Stimulated activated naive B cell treated with anti-CD40 and anti-IgM and Interleukin-4, amounts not matched to agents 10 μg/mL and 1 μg/mL and 100 μg/mL, for 72 hours (primary cell): Measurements from ENCODE around the gene FUT7.

Source experiments
- ATAC-seq, 2 donors: fragments of 150-1000 bp; cut with Tn5 transposase; replicated peaks; 2 replicates each; pipeline ENCODE4 v1.10.0; 2021; ENCODE audit warnings: moderate library complexity in 1 of 2
- DNase-seq: peaks from one replicate; pipeline ENCODE4 v3.0.0; 2021
- H3K27ac Mint-ChIP-seq: one replicate; pipeline ENCODE4 v1.8.0; 2022; ENCODE audit warnings: mild to moderate bottlenecking, mixed read lengths
- H3K27me3 Mint-ChIP-seq, 2 donors: one replicate each; pipeline ENCODE4 v1.8.0; 2022; ENCODE audit warnings: mixed read lengths in 2 of 2
- H3K36me3 Mint-ChIP-seq, 2 donors: one replicate each; pipeline ENCODE4 v1.8.0; 2022; ENCODE audit warnings: mixed read lengths in 2 of 2, mild to moderate bottlenecking in 1 of 2
- H3K4me1 Mint-ChIP-seq, 2 donors: one replicate each; pipeline ENCODE4 v1.8.0; 2022; ENCODE audit warnings: mixed read lengths in 2 of 2, mild to moderate bottlenecking in 1 of 2
- H3K4me3 Mint-ChIP-seq, 2 donors: one replicate each; pipeline ENCODE4 v1.8.0; 2022; ENCODE audit warnings: mild to moderate bottlenecking in 2 of 2, mixed read lengths in 2 of 2, moderate library complexity in 1 of 2
- H3K9me3 Mint-ChIP-seq, 2 donors: one replicate each; pipeline ENCODE4 v1.8.0; 2022; ENCODE audit warnings: mixed read lengths in 2 of 2, mild to moderate bottlenecking in 1 of 2

FUT7 gene, protein sequence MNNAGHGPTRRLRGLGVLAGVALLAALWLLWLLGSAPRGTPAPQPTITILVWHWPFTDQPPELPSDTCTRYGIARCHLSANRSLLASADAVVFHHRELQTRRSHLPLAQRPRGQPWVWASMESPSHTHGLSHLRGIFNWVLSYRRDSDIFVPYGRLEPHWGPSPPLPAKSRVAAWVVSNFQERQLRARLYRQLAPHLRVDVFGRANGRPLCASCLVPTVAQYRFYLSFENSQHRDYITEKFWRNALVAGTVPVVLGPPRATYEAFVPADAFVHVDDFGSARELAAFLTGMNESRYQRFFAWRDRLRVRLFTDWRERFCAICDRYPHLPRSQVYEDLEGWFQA

DNA sequence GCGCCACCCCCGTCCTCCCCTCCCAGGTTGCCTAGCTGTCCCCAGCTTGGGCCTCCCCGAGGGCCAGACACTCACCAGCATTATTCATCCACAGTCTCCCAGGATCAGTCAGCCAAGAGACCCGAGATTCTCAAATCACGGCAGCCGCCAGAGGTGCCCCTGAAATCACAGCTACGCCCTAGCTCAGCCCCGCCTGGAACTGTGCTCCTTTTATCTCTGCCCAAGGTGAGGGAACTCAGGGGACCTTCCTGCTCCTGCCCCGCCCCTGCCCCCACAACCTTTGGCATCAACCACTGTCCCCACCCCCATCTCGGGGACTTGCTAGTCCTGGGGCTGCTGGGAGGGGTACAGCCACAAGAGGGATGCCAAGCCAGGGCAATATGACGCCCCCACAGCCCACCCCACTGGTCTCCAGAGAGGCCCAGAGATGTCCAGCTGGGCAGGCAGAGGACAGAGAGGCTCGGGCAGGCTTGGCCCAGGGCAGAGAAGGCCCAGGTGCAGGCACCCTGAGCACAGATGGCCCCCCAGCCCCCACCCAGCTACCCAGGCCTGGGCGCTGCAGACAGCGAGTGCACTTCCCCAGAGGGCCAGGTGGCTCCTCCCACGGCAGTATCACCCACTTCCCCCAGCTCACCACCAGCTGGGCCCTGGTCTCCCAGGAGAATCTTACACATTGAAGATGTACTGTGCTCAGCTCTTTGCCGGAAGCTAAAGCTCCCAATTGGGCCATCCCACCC is at the start of gene FUT7:
Gene FUT7 (minus strand): TSS at position 185 of the 737 bp plus-strand sequence. CDS start 97 bp downstream, at position 88.
- peaks cover 0 to 3% of the 10 kb centered on the region in 2 donors for H3K36me3 Mint-ChIP-seq
- no peaks in the 10 kb centered on the region for H3K27me3 Mint-ChIP-seq
- peak within 1 kb of the TSS; percentile 64 to 72 for H3K4me3 Mint-ChIP-seq
- DNase-seq = no peak
- ATAC-seq = peak; percentile 16 to 44
- H3K27ac Mint-ChIP-seq = peak within 1 kb of the TSS; percentile 78
- H3K4me1 Mint-ChIP-seq = peaks cover 49 to 70% of the 10 kb centered on the region in 2 donors
- no peaks in the 10 kb centered on the region for H3K9me3 Mint-ChIP-seq

DNA sequence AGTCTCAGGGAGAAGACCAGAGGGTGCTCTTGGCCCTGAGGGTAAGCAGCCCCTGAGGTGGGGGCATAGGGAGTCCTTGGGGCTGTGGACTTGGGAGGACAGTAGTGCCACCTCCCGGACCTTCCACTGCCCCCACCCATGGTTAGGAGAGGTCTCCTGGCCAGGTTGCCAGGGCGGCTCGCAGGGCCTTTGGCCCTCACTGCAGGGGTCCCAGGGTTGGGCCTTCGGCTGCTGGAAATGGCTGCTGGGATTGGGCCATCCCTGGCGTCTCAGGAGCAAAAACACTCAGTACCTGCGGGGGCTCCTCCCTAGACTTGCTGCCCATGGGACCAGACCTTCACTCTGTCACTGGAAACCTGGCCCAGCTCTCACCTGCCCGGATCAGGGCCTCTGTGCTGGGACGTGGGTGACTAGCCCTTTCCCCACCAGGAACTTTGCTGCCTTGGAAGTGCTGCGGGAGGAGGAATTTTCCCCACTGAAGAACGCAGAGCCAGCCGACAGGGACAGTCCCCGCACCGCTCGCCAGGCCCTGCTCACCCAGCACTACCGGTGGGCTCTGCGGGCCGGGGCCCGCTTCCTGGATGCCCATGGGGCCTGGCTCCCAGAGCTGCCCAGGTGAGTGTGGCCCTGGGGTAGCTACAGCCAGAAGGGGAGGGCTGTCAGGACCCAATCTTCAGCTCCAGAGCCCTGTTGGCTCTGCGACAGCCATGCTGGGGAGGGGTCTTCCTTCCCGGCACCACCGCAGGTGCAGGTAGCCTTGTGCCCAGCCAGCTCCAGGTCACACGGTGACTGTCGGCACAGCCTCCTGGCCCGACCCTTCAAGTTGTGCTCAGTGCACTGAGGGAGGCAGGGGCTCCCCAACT is 48.6 kb upstream of the FUT7 start:
- Mint-ChIP-seq H3K27ac (no peak overlapping the region), H3K9me3 (no peaks in the 10 kb centered on the region), H3K4me1 (peaks cover 30 to 32% of the 10 kb centered on the region in 2 donors), H3K27me3 (no peaks in the 10 kb centered on the region), H3K36me3 (peaks cover 15 to 17% of the 10 kb centered on the region in 2 donors), H3K4me3 (no peak overlapping the region)
- no peak for ATAC-seq
- DNase-seq = no peak

DNA sequence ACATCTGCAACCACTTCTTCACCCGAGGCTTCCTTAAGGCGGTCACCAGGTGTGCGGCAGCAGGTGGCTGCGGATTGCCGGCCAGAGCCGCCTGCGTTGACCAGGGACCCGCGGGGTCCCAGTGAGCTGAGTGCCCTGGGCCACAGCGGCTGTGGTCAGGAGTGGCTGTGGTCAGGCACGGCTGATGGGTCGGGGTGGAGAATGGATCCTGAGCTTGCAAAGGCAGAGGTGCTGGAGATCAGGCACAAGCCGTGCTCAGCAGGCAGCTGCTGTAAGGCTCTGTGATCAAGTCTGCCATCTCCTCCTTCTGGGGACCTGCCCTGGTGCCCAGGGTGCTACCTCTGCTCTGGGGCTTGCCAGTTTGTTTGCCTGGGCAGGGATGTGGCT is 47.5 kb upstream of the FUT7 start:
- no peak overlapping the region for H3K27ac Mint-ChIP-seq
- no peaks in the 10 kb centered on the region for H3K27me3 Mint-ChIP-seq
- DNase-seq = no peak
- H3K4me3 Mint-ChIP-seq = peak overlapping the region; percentile 41 to 48
- no peaks in the 10 kb centered on the region for H3K9me3 Mint-ChIP-seq
- H3K36me3 Mint-ChIP-seq = peaks cover 15 to 16% of the 10 kb centered on the region in 2 donors
- peaks cover 24 to 33% of the 10 kb centered on the region in 2 donors for H3K4me1 Mint-ChIP-seq
- no peak for ATAC-seq

DNA sequence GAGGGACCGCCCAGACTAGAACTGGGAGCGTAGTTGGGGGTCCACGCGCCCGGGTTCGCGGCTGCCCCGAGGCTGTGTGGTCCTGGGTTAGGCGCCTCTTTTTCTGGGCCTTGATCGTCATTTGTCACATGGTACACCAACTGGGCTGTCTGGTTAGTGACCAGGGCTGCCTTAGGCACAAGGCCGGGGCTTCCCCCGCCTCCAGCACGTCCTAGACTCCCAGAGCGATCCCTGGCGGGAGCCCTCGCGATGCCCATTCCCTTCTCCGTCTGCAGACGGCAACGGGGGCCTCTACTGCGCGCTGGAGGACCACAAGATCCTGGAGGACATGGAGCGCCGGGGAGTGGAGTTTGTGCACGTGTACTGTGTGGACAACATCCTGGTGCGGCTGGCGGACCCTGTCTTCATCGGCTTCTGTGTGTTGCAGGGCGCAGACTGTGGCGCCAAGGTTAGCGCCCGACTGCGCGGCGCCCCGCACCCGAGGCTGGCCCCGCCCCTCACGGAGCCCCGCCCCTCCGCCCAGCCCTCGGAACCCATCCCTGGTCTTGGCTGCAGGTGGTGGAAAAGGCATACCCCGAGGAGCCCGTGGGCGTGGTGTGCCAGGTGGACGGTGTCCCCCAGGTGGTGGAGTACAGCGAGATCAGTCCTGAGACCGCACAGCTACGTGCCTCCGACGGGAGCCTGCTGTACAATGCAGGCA is 47.0 kb upstream of the FUT7 start:
- Mint-ChIP-seq H3K36me3 (peaks cover 15 to 16% of the 10 kb centered on the region in 2 donors), H3K4me3 (peak overlapping the region; percentile 82 to 83), H3K27ac (no peak overlapping the region), H3K27me3 (no peaks in the 10 kb centered on the region), H3K9me3 (no peaks in the 10 kb centered on the region), H3K4me1 (peaks cover 18 to 30% of the 10 kb centered on the region in 2 donors)
- no peak for DNase-seq
- no peak for ATAC-seq

DNA sequence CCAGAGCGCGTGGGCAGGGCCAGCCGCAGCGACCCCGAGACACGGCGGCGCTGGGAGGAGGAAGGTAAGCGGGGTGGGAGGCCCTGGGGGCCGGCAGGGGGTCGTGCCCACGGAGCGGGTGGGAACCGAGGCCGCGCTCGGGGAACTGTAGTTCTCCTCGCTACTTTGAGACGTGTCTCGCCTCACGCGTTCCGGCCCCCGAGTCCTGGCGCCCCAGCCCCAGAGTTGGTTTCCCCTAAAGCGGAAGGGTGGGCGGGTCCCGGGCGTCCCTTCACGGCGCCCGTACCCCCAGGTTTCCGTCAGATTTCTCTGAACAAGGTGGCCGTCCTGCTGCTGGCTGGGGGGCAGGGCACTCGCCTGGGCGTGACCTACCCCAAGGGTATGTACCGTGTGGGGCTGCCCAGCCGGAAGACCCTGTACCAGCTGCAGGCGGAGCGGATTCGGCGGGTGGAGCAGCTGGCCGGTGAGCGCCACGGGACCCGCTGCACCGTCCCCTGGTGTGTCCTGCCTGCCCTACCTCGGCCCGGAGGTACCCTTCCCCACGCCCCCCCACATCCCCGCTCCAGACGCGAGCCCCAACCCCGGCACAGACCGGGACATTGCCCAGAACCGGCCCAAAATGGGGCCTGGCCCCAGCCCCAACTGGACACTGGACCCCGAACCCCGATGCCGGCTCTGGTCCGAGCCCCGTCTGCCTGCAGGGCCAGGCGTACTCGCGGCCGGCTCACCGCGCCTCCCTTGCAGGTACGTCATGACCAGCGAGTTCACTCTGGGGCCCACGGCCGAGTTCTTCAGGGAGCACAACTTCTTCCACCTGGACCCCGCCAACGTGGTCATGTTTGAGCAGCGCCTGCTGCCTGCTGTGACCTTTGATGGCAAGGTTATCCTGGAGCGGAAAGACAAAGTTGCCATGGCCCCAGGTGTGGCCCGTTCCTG is 46.1 kb upstream of the FUT7 start:
- no peak for DNase-seq
- Mint-ChIP-seq H3K36me3 (peaks cover 15 to 16% of the 10 kb centered on the region in 2 donors), H3K27me3 (no peaks in the 10 kb centered on the region), H3K4me3 (peak overlapping the region; percentile 82 to 83), H3K27ac (peak overlapping the region; percentile 42), H3K9me3 (no peaks in the 10 kb centered on the region), H3K4me1 (peaks cover 17 to 22% of the 10 kb centered on the region in 2 donors)
- ATAC-seq = peak; percentile 50 to 54

DNA sequence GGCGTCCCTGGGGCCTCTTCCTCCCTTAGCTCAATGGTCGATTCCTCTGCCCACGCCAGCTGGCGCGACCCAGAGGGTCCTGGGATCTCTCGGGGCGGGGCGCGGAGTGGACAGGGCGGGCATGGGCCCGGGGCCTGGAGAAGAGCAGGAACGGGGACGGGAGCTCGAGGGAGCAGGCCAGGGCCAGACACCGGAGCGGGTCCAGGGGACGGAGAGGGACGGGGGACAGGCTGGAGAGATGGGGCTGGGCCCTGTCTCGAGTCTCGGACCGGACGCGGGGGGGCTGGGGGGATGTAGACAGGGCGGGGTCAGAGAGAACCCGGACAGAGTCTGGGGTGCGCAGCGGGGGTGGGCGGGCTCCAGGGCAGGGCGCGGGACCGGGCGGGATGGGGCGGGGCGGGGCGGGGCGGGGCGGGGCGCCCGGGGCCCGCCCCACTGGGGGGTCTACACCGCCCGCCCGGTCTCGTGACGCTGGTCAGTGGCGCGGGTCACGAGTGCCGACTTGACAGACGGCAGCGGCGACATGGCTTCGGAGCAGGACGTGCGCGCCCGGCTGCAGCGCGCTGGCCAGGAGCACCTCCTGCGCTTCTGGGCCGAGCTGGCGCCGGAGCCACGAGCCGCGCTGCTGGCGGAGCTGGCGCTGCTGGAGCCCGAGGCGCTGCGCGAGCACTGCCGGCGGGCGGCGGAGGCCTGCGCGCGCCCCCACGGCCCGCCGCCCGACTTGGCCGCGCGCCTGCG is 45.3 kb upstream of the FUT7 start, which contains the start of gene UAP1L1:
Gene UAP1L1 (plus strand): TSS at position 508 of the 738 bp plus-strand sequence. CDS start 16 bp downstream, at position 524.
- Mint-ChIP-seq H3K36me3 (peaks cover 13 to 14% of the 10 kb centered on the region in 2 donors), H3K27me3 (no peaks in the 10 kb centered on the region), H3K4me1 (peaks cover 12 to 16% of the 10 kb centered on the region in 2 donors), H3K27ac (peak within 1 kb of the TSS; percentile 59), H3K4me3 (peak within 1 kb of the TSS; percentile 82 to 83), H3K9me3 (no peaks in the 10 kb centered on the region)
- peak; percentile 73 to 77 for ATAC-seq
- DNase-seq = no peak

DNA sequence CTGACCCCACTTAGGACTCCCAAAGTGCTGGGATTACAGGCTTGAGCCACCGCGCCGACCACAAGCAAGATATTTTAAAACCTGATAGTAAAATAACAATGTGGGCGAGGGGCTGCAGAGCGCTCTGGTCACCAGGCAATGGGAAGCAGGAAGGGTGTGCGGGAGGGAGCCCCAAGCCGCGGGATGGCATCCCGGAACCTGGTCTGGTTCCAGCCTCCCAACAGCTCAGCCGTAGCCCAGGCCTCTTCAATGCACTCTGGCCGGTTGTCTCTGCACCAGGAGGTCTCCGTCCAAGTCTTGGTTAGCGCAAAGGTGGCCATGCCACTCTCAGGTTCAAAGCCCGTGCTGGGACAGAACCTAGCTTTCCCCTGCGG is 44.7 kb upstream of the FUT7 start:
- Mint-ChIP-seq H3K9me3 (no peaks in the 10 kb centered on the region), H3K4me3 (peak overlapping the region; percentile 67 to 77), H3K27me3 (no peaks in the 10 kb centered on the region), H3K36me3 (peaks cover 8% of the 10 kb centered on the region in 2 donors), H3K4me1 (peaks cover 12 to 15% of the 10 kb centered on the region in 2 donors), H3K27ac (no peak overlapping the region)
- no peak for DNase-seq
- ATAC-seq = no peak

DNA sequence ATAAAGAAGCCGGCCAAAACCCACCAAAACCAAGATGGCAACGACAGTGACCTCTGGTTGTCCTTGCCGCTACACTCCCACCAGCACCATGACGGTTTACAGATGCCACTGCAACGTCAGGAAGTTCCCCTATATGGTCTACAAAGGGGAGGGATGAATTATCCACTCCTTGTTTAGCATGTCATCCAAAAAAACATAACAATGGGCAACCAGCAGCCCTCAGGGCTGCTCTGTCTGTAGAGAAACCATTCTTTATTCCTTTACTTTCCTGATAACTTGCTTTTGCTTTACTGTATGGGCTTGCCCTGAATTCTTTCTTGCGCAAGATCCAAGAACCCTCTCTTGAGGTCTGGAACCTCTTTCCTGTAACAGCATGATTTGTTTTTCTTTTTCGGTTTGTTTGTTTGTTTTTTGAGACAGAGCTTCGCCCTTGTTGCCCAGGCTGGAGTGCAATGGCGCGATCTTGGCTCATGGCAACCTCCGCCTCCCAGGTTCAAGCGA is 43.4 kb upstream of the FUT7 start:
- Mint-ChIP-seq H3K27ac (no peak overlapping the region), H3K27me3 (no peaks in the 10 kb centered on the region), H3K36me3 (peaks cover 5 to 8% of the 10 kb centered on the region in 2 donors), H3K4me3 (no peak overlapping the region), H3K9me3 (no peaks in the 10 kb centered on the region), H3K4me1 (peaks cover 22 to 25% of the 10 kb centered on the region in 2 donors)
- ATAC-seq (no peak), DNase-seq (no peak)

DNA sequence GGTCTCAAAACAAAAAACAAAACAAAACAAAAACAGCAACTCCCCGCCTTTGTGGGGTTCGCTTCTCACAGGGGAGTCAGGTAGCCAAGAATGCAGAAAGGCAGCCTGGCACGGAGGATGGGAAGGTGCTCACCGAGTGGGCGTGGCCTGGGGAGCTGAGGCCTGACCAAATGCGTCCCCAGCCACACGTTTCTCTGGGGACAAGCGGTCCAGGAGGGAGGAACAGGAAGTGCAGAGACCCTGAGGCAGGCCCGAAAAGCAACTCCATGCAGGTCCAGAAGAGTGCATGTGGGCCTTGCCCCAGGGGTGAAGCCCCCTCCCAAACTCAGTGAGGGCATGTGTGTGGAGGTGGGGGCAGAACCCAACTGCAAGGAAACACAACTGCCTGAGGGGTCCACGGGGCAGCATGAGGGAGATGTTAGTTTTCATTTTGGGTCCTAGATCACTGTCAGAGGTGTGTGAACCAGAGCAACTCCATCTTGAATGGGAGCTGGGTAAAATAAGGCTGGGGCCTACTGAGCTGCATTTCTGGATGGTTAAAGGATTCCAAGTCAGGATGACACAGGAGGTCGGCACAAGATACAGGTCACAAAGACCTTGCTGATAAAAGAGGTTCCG is 42.9 kb upstream of the FUT7 start:
- Mint-ChIP-seq H3K27ac (peak overlapping the region; percentile 37), H3K27me3 (no peaks in the 10 kb centered on the region), H3K4me3 (no peak overlapping the region), H3K36me3 (peaks cover 2 to 4% of the 10 kb centered on the region in 2 donors), H3K9me3 (no peaks in the 10 kb centered on the region), H3K4me1 (peaks cover 22% of the 10 kb centered on the region in 2 donors)
- DNase-seq (no peak), ATAC-seq (no peak)

DNA sequence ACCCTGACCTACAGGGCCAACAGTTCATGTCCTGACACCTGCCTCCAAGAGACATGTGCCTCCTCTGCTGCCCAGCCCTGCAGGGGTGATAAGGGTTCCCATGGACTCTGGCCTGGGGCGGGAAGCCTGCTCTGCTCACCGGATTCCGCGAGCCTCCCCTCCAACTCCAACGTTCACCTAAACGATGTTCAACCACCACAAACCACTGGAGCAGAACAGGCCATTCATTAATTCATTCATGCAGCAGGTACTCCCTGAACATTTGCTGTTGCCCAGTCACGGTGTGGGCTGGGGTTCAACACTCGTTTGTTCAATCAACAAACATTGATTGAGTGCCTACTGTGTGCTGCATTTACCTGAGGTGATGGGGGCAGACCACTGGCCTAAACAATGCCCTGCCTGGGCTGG is 42.1 kb upstream of the FUT7 start:
- Mint-ChIP-seq H3K36me3 (no peaks in the 10 kb centered on the region), H3K4me3 (no peak overlapping the region), H3K27ac (no peak overlapping the region), H3K4me1 (peaks cover 20 to 22% of the 10 kb centered on the region in 2 donors), H3K27me3 (no peaks in the 10 kb centered on the region), H3K9me3 (no peaks in the 10 kb centered on the region)
- DNase-seq (no peak), ATAC-seq (no peak)

DNA sequence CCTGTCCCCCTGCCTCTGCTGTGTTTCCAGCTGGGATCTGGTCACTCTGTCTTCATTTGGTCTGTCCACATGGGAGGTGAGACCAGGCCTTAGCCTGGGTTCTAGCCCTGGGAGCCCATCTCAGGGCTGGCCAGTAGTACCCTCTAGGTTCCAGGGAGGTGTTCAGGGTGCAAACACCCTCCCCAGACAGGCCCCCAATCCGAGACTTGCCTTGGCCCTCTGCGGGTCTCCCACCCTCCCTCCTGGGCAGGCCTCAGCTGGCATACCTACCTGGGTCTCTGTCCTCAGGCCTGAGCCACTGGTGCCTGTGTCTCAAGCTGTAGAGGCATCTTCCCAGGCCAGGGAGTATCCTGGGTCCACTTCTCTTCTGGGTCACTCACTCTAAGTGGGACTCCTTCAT is 39.4 kb upstream of the FUT7 start:
- ATAC-seq (no peak), DNase-seq (no peak)
- no peaks in the 10 kb centered on the region for H3K9me3 Mint-ChIP-seq
- H3K27ac Mint-ChIP-seq = peak overlapping the region; percentile 82
- H3K27me3 Mint-ChIP-seq = peaks cover 3 to 4% of the 10 kb centered on the region in 2 donors
- H3K4me1 Mint-ChIP-seq = peaks cover 21 to 28% of the 10 kb centered on the region in 2 donors
- peak overlapping the region; percentile 75 to 80 for H3K4me3 Mint-ChIP-seq
- H3K36me3 Mint-ChIP-seq = no peaks in the 10 kb centered on the region

DNA sequence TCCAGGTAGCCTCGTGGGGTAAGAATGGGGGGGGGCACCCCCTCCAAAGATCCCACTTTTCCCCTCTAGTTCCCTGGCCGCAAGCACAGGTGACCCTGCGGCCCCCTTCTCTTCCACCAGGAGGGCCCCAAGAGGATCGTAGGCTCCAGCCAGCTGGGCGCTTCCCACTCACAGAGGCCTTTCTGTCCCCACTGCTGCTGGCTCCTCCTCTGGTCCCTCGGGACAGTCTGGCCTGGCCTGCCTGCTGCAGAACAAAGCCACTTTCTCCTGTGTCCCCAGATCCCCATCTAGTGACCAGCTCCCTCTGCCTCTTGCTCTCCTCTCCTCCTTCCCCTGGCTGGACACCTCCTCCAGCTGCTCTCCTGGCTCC is 39.0 kb upstream of the FUT7 start:
- peak; percentile 24 to 30 for ATAC-seq
- Mint-ChIP-seq H3K36me3 (no peaks in the 10 kb centered on the region), H3K27me3 (peaks cover 3 to 4% of the 10 kb centered on the region in 2 donors), H3K27ac (peak overlapping the region; percentile 82), H3K4me1 (peaks cover 21 to 28% of the 10 kb centered on the region in 2 donors), H3K4me3 (peak overlapping the region; percentile 75 to 80), H3K9me3 (no peaks in the 10 kb centered on the region)
- DNase-seq = no peak
